DND-41 (cell line): ENCODE data around the gene YIPF1.

Source experiments
- ATAC-seq: fragments of 200-7000 bp; cut with Tn5 transposase; 3 replicates; pipeline ENCODE4 v1.9.1; 2021; ENCODE audit warnings: low read depth; ENCODE audit not compliant: insufficient read depth
- DNase-seq: peaks from one replicate; pipeline ENCODE4 v3.0.0-alpha.2; 2020
- H2AFZ ChIP-seq: 2 replicates; pipeline ENCODE4 v1.6.0; 2012; ENCODE audit warnings: low read depth, low read length
- H3K27ac ChIP-seq: 2 replicates; pipeline ENCODE4 v1.5.1; 2012; ENCODE audit warnings: low read length, inconsistent platforms
- H3K27me3 ChIP-seq: fragments of 200-600 bp; sonication (generic); 2 replicates; pipeline ENCODE4 v1.6.0; 2012; ENCODE audit warnings: low read length, mild to moderate bottlenecking, inconsistent platforms; ENCODE audit not compliant: insufficient read depth, poor library complexity
- H3K36me3 ChIP-seq: 2 replicates; pipeline ENCODE4 v1.5.1; 2012; ENCODE audit warnings: low read length, inconsistent platforms; ENCODE audit not compliant: insufficient read depth
- H3K4me1 ChIP-seq: 2 replicates; pipeline ENCODE4 v1.5.1; 2012; ENCODE audit warnings: mild to moderate bottlenecking, low read length; ENCODE audit not compliant: insufficient read depth
- H3K4me2 ChIP-seq: 2 replicates; pipeline ENCODE4 v1.6.0; 2012; ENCODE audit warnings: mild to moderate bottlenecking, moderate library complexity, low read length, inconsistent platforms; ENCODE audit not compliant: insufficient read depth
- H3K4me3 ChIP-seq, 2 experiments: fragments of 200-600 bp in 1 of 2; shearing (Covaris generic) in 1 of 2; 2 replicates each; pipeline ENCODE4 v1.5.1; 2012 to 2016; ENCODE audit warnings: inconsistent platforms in 2 of 2, low read length in 2 of 2, mild to moderate bottlenecking in 2 of 2, low read depth in 1 of 2, moderate library complexity in 1 of 2
- H3K79me2 ChIP-seq: 2 replicates; pipeline ENCODE4 v1.6.0; 2012; ENCODE audit warnings: low read length, inconsistent platforms; ENCODE audit not compliant: insufficient read depth
- H3K9ac ChIP-seq: 2 replicates; pipeline ENCODE4 v1.6.0; 2012; ENCODE audit warnings: low read depth, mild to moderate bottlenecking, inconsistent platforms, low read length, moderate library complexity
- H3K9me3 ChIP-seq: 2 replicates; pipeline ENCODE4 v1.5.1; 2012; ENCODE audit warnings: low read length, moderate library complexity, mild to moderate bottlenecking, inconsistent platforms; ENCODE audit not compliant: insufficient read depth, severe bottlenecking
- H4K20me1 ChIP-seq: 2 replicates; pipeline ENCODE4 v1.6.0; 2012; ENCODE audit warnings: low read length; ENCODE audit not compliant: insufficient read depth
- CTCF ChIP-seq: IDR thresholded peaks from 2 replicates; pipeline ENCODE4 v1.5.1; 2012; ENCODE audit warnings: borderline replicate concordance, low read length, moderate library complexity, mild to moderate bottlenecking; ENCODE audit not compliant: poor library complexity, severe bottlenecking; ENCODE audit errors: extremely low read depth
- EZH2 ChIP-seq: IDR thresholded peaks from 3 replicates; pipeline ENCODE4 v1.6.1; 2012; ENCODE audit warnings: borderline replicate concordance, low read depth, mild to moderate bottlenecking, moderate library complexity, low read length, inconsistent platforms; ENCODE audit not compliant: severe bottlenecking

YIPF1 gene

GRCh38 chr1:53811414-53811851, 78.2 kb downstream of the YIPF1 start:
- Histone ChIP-seq H3K4me2 (no peak overlapping the region), H3K36me3 (peaks cover 80% of the 10 kb centered on the region), H4K20me1 (peaks cover 18% of the 10 kb centered on the region), H3K9me3 (no peaks in the 10 kb centered on the region), H3K79me2 (peaks cover 49% of the 10 kb centered on the region), H3K9ac (no peak overlapping the region), H3K4me1 (no peaks in the 10 kb centered on the region), H3K27me3 (no peaks in the 10 kb centered on the region), H3K4me3 (no peak overlapping the region), H2AFZ (no peak overlapping the region), H3K27ac (peak overlapping the region; percentile 29)
- ATAC-seq (no peak), DNase-seq (peak; percentile 43)
- TF ChIP-seq EZH2 (no peak), CTCF (peak; percentile 61)

- H4K20me1 ChIP-seq, result peaks cover 18% of the 10 kb centered on the region
- no peaks in the 10 kb centered on the region for H3K9me3 ChIP-seq
- peaks cover 41% of the 10 kb centered on the region for H3K79me2 ChIP-seq
- H3K4me2 ChIP-seq, result no peak overlapping the region
- no peak overlapping the region for H3K27ac ChIP-seq
- TF ChIP-seq CTCF (no peak), EZH2 (no peak)
- ATAC-seq, result no peak
- H3K4me3 ChIP-seq, result no peak overlapping the region
- no peaks in the 10 kb centered on the region for H3K27me3 ChIP-seq
- no peak for DNase-seq
- H3K9ac ChIP-seq, result no peak overlapping the region
- no peak overlapping the region for H2AFZ ChIP-seq
- no peaks in the 10 kb centered on the region for H3K4me1 ChIP-seq
- peaks cover 82% of the 10 kb centered on the region for H3K36me3 ChIP-seq
These were observed 79.1 kb downstream of the YIPF1 start for GRCh38 chr1:53810497-53810896.

GRCh38 chr1:53810007-53810406, 79.6 kb downstream of the YIPF1 start:
- Histone ChIP-seq H2AFZ (no peak overlapping the region), H3K4me2 (no peak overlapping the region), H3K27me3 (no peaks in the 10 kb centered on the region), H3K4me1 (no peaks in the 10 kb centered on the region), H4K20me1 (peaks cover 18% of the 10 kb centered on the region), H3K9me3 (no peaks in the 10 kb centered on the region), H3K4me3 (no peak overlapping the region), H3K27ac (no peak overlapping the region), H3K9ac (no peak overlapping the region), H3K36me3 (peaks cover 82% of the 10 kb centered on the region), H3K79me2 (peaks cover 38% of the 10 kb centered on the region)
- DNase-seq (no peak), ATAC-seq (no peak)
- TF ChIP-seq EZH2 (no peak), CTCF (no peak)

GRCh38 chr1:53807916-53808315, 81.7 kb downstream of the YIPF1 start:
- Histone ChIP-seq H2AFZ (no peak overlapping the region), H3K4me2 (no peak overlapping the region), H3K79me2 (peaks cover 33% of the 10 kb centered on the region), H3K9me3 (no peaks in the 10 kb centered on the region), H3K4me3 (no peak overlapping the region), H3K27me3 (no peaks in the 10 kb centered on the region), H3K36me3 (peaks cover 90% of the 10 kb centered on the region), H4K20me1 (peaks cover 18% of the 10 kb centered on the region), H3K27ac (no peak overlapping the region), H3K4me1 (no peaks in the 10 kb centered on the region), H3K9ac (no peak overlapping the region)
- DNase-seq, result no peak
- TF ChIP-seq EZH2, result no peak
- no peak for ATAC-seq
